Inflammatory macrophage treated with lipopolysaccharide for 1 hour (primary cell): ENCODE measurements around the gene RABEP2.
"Not testable (repeated sequence)": the region's sequence is repeated elsewhere in the genome, so short reads cannot be mapped to it uniquely, and the experiment has no call there.

Experiments used
- DNase-seq, 2 donors: peaks; one replicate each; pipeline ENCODE4 v3.0.0-alpha.2; 2020 to 2022

The RABEP2 gene, protein sequence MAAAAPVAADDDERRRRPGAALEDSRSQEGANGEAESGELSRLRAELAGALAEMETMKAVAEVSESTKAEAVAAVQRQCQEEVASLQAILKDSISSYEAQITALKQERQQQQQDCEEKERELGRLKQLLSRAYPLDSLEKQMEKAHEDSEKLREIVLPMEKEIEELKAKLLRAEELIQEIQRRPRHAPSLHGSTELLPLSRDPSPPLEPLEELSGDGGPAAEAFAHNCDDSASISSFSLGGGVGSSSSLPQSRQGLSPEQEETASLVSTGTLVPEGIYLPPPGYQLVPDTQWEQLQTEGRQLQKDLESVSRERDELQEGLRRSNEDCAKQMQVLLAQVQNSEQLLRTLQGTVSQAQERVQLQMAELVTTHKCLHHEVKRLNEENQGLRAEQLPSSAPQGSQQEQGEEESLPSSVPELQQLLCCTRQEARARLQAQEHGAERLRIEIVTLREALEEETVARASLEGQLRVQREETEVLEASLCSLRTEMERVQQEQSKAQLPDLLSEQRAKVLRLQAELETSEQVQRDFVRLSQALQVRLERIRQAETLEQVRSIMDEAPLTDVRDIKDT

DNA sequence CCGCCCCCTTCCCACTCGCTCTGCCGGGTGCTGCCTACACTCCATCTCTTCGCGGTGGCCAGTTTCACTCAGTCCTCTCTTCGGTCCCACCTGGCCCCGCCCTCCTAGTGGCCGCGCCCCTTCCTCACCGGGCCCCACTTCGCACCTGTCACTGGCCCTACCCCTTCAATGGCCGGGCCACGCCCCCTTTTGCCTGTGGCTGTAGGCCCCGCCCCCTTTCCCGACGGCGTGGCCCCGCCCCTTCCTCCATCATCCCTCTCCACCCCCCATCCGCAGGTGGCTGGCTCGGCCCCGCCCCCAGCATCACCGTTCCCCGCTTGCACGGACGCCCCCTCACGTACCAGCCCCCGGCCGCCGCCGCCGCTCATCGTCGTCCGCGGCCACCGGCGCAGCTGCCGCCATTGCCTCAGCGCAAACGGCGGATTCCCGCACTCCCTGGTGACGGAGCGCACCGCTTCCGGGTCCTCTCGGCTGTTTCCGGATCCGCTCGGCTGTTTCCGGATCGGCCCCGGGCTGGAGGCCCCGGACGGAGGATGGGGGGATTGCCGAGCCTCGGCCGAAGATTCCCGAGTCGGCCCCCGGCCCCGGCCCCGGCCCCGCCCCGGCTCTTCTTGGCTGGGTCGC, at the start of gene RABEP2:
Gene RABEP2, minus strand, starts transcription at position 477 of the 624 bp plus-strand sequence. Its CDS starts 75 bp downstream, at position 402.
- peak; percentile 87 to 98 for DNase-seq

DNA sequence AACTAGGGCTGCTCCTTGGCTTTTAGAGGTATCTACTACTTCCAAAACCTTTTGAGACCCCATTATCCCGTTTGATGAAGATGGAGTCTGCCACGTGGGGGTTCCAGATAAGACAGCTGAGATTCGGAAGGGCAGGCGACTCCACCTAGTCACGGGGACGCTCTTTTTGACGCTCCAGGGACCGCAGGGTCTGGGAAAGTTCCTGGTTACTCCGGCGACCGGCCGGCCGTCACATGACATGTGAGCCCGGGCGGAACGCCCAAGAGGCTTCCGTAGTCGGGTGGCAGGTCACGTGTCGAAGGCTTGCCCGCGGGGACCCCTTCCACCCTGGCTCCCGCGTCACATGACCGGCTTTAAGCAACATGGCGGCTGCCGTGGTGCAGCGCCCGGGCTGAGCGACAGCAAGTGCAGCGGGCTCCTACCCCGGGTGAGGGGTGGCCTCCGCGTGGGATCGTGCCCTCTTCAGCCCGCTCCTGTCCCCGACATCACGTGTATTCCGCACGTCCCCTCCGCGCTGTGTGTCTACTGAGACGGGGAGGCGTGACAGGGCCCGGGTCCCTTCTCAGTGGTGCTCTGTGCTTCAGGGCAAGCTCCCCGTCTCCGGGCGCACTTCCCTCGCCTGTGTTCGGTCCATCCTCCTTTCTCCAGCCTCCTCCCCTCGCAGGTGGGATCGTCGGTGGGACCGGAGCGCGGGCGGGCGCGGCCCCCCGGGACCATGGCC, 49.6 kb upstream of the RABEP2 start, which contains the start of gene SPNS1:
Gene SPNS1, plus strand, starts transcription at position 342 of the 721 bp plus-strand sequence. Its CDS starts 374 bp downstream, at position 716.
- DNase-seq, result peak; percentile 96 to 97

DNA sequence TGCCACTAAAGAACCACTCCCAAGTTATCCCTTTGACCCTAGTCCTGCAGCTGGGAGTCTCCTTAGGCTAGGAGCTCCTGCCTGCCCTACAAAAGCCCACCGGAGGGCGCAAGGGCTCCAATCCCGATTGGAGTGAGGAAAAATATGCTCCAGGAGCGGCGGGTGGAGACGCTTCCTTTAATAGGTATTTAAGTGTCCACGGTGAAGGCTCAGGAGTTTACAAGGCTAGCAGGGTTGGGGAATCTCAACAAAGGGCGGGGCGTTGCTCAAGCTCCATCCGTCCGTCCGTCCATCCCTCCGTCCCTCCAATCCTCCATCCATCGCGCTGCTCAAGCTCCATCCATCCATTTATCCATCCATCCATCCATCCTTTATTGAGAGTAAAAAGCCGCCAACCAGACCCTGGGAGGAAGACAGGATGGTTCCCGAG, 49.0 kb upstream of the RABEP2 start:
- peak in 1 of 2 donors; percentile 31 for DNase-seq

DNA sequence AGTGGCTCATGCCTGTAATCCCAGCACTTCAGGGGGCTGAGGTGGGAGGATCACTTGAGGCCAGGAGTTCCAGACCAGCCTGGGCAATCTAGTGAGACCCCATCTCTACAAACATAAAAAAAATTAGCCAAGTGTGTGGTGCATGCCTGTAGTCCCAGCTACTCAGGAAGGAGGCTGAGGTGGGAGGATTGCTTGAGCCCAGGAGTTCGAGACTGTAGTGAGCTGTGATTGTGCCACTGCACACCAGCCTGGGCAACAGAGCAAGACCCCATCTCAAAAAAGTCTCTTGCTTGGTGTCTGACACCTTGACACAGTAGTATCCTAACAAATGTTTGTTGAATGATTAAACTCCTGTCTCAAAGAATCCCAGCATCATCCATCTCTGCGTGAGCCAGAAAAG, 44.7 kb upstream of the RABEP2 start:
- not testable (repeated sequence) for DNase-seq

DNA sequence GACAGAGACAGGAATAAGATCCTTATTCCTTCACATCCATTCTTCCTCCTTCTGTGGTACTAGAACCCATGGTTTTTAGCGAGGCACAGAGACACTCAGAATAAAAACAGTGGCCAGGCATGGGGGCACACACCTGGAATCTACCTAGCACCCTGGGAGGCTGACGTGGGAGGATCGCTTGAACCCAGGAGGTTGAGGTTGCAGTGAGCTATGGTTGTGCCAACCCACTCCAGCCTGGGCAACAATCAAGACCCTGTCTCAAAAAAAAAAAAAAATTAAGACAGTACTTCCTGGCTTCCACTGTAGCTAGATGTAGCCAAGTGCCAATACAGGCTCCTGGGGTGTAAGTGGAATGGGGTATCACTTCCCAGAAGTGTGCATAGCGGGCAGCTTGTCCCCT, 42.1 kb upstream of the RABEP2 start:
- no peak for DNase-seq

DNA sequence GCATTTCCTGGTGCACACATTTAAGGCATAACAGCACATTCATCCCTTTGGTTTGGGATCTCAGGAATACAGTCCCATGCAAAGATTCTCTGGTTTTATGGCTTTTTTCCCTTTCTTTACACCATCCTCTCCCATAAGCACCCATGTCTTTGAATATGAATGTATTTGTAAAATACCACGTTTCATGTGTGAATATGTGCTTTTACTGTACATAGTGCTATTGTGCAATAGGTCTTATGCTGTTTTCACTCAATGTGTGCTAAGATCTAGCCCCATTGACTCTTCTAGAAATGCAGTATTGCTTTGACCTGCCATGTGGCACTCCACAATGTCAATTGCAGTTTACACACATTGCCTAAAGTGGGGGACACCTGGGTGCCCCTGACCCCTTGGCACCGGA, 39.5 kb upstream of the RABEP2 start:
- DNase-seq, result no peak

DNA sequence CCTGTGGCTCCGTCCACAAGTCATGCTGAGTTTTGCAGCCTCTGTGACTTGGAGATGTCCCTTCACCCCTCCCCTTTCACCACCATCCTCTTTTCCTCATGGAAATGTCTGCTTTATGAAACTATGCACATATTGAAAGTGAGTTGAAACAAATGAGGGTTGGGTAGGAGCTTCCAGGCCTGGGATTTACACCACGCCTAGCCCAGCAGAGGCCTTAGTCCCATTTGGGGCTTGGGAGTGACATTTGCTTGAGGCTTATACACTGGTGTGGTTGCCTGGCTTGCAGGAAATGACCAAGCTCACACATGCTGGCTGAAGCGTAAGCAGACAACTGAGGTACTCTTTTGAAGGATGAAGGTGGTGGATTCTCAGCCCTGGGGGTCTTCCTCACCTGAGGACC, 39.0 kb upstream of the RABEP2 start:
- DNase-seq, result no peak

DNA sequence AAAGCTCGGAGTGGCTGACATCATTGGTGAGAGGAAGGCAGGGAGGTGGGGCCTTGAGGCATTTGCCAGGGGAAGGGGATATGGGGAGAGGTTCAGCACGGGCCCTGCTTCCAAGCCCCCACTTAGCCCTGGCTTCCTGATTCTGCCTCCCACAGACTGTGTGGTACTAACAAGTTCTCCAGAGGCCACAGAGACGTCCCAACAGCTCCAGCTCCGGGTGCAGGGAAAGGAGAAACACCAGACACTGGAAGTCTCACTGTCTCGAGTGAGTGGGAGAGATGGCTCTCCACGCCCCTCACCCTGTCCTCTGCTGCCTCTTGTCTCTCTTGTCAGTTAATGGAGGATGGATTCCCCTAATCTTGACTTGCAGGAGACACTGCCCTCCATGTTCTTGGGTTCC, 33.8 kb upstream of the RABEP2 start:
- peak in 1 of 2 donors; percentile 64 for DNase-seq

DNA sequence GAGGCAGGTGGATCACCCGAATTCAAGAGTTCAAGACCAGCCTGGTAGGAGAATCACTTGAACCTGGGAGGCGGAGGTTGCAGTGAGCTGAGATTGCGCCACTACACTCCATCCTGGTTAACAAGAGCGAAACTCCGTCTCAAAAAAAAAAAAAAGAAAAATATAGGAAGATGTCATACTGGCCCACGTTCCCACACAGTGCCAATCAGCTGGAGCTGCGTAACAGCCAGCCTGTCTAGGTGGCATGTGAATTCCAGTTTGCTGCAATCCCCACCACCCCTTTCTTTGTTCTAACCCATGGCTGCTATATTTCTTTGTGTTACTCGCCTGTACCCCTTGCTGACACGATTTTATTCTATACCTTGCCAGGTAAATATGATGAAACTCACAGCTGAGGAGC, 33.2 kb upstream of the RABEP2 start:
- peak; percentile 30 to 81 for DNase-seq

DNA sequence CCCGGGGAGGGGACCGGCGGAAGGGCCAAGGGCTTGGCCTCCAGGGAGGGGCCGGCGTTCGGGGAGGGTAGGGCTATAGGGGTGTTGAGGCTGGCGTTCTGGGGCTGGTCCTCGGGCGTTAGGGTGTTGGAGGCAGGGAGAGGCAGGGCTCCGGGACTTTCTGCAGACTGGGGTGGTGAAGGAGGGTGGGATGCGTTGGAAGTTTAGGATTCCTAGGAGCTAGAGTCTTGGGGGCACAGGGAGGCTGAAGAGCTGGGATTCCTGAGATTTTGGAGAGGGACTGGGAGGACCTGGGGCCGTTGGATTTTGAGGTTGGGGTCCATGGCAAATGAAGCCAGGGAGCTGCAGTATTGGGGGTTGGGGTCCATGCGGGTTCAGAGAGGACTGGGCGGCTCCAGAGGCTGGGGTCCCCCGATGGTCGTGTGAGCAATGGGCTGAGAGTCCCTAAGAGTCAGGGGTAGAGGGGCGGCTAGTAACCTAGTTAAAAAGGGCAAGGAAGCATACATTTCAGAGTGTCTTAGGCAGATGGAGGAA, 26.4 kb upstream of the RABEP2 start:
- no peak for DNase-seq

DNA sequence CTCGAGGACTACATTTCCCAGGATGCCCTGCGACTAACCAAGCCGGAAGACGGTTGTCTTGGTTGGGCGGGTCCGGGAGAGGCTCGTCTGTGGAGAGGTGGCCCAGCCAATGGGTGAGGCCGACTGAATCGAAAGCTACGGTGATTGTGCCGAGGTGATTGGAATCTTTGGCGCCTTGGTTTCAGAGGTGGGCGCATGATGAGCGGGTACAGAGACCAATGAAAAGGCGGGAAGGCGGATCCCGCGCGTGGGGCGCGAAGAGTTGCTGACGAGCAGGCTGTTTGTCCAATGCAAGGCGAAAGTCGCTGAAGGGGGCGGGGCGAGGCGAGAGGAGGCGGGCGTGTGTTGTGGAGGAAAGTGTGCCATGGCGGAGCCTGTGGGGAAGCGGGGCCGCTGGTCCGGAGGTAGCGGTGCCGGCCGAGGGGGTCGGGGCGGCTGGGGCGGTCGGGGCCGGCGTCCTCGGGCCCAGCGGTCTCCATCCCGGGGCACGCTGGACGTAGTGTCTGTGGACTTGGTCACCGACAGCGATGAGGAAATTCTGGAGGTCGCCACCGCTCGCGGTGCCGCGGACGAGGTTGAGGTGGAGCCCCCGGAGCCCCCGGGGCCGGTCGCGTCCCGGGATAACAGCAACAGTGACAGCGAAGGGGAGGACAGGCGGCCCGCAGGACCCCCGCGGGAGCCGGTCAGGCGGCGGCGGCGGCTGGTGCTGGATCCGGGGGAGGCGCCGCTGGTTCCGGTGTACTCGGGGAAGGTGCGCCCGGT, 25.8 kb upstream of the RABEP2 start, which contains the start of gene NFATC2IP:
Gene NFATC2IP, plus strand, starts transcription at position 290 of the 762 bp plus-strand sequence. Its CDS starts 75 bp downstream, at position 365.
- peak; percentile 100 for DNase-seq

DNA sequence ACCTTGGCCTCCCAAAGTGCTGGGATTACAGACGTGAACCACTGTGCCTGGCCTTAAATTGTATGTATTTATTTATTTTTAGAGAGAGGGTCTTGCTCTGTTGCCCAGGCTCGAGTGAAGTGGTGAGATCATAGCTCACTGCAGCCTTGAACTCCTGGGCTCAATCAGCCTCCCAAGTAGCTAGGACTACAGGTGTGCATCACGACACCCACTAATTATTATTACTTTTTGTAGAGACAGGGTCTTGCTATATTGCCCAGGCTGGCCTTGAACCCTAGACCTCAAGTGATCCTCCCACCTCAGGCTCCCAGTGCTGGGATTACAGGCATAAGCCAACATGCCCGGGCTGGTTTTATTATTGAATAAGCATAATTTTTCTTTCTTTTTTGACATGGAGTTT, 21.6 kb upstream of the RABEP2 start:
- no peak for DNase-seq

DNA sequence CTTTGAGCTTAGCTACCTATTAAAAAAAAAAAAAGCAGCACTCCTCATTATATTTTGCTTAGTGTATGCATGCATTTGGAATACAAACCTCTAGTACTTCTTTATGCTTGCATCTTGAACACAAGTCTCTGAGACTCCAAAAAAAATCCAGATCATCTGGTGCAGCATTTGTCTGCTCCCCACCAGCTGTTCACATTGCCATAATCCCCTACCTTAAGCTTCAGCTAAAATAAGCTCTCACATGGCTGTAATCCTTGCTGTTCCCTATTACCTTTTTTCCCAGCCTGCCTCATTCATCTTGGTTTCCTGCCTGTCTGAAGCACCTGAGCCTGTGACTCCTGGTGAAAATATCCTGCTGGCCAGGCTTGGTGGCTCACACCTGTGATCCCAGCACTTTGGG, 18.2 kb upstream of the RABEP2 start:
- DNase-seq, result no peak

DNA sequence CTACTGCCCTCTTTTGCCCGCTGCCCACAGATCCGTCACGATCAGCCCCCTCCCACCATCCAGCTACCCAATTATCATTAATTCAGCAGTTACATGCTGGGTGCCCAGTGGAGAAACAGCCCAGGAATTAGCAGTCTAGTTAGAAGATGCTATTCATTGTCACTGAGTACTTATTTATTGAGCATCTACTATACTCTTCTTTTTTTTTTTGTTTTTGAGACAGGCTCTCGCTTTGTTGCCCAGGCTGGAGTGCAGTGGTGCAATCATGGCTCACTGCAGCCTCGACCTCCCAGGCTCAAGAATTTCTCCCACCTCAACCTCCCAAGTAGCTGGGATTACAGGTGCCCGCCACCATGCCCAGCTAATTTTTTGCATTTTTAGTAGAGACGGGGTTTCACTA, 14.8 kb upstream of the RABEP2 start:
- DNase-seq, result not testable (repeated sequence)

DNA sequence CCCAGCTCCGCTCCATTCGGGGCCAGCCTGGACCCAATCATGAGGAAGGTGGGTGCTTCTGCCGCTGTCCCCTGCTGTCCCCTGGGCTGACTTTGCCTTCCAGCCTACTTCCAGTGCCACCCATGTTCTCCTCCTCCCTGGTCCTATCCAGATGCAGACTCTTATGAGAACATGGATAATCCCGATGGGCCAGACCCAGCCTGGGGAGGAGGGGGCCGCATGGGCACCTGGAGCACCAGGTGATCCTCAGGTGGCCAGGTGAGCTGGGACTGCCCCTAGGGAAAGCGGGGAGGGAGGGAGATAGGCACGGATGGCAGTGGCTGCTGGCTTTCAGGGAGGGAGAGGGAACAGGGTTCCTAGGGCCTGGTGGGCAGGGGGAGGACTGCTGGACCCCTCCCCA, 13.7 kb upstream of the RABEP2 start:
- no peak for DNase-seq

DNA sequence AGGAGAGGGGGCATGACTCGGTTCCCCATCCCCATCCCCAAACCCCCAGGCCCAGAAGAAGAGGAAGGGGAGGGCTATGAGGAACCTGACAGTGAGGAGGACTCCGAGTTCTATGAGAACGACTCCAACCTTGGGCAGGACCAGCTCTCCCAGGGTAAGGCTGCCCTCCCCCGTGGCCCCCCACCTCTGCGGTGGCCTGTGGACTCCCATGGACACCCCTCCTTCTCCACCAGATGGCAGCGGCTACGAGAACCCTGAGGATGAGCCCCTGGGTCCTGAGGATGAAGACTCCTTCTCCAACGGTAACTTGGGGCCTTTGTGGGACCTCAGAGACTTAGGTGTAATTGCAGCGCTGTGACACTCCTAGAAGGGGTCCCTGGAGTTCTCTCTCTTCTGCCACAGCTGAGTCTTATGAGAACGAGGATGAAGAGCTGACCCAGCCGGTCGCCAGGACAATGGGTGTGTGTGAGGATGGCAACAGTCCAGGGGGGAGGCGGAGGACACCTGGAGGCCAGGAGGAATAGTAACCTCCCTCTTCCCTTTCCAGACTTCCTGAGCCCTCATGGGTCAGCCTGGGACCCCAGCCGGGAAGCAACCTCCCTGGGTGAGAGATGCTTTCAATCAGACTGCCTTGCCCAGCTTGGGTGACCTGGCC, 12.3 kb upstream of the RABEP2 start:
- no peak for DNase-seq

DNA sequence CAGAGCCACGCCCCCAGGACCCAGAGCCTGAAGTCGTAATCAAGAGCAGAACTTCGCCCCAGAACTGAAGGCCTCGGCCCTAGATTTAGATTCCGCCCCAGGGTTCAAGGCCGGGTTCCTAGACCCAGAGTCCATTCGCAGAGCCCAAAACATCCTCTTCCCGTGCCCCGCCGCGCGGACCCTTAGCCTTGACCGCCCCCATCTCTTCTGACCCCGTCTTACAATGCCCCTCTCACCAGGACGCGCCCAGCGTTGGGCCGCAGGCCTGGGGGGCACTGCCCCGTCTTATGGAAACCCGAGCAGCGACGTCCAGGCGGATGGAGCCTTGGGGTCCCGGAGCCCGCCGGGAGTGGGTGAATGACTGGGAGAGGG, 11.7 kb upstream of the RABEP2 start:
- no peak for DNase-seq

DNA sequence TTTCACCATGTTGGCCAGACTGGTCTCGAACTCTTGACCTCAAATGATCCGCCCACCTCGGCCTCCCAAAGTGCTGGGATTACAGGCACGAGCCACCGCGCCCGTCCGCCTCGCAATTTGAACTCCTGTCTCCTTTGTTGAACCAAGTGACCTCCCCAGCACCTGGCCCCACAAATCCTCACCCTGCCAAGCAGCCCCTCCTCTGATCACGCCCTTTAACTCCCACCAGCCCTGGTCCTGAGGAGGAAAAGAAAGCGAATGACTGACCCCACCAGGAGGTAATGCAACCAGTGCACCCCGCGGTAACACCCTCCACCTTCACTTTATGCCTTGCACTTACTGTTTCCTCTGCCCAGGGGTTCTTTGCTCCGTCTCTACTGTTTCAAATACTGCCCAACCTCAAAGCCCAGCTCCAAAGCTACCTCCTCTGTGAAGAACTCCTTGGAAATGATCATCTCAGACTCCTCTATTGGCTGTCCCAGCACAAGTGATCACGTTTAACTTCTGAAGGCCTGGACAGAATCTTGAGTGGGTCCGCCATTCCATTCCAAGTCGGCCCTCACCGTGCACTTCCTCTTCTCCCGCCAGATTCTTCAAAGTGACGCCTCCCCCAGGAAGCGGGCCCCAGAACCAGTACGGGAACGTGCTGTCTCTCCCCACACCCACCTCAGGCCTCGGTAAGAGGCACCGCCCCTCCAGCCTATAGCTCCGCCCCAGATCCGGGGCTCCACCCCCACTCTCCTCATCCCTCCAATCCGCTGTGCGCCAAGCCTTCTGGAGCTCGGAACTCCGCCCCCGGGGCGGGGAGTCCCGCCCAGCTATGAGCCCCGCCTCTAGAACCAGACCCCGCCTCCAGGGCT, 11.1 kb upstream of the RABEP2 start:
- DNase-seq, result peak; percentile 95 to 99

DNA sequence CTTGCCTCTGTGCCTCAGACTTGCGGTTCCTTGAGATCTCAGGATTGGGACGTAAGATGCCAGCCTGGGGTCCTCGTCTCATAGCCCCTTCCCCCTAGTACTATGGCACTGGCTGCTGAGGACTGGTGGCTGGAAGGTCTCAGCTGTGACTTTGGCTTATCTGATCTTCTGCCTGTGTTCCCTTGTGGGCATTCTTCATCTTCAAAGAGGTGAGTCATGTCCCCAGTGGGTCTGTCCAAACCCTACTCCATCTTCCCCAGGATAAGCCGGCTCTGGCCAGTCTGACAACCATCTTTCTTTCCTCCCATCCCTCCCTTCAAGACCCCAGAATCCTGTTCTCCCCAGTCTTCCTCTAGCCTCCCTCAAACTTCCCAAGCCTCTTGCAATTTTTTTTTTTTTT, 10.3 kb upstream of the RABEP2 start:
- DNase-seq, result no peak

DNA sequence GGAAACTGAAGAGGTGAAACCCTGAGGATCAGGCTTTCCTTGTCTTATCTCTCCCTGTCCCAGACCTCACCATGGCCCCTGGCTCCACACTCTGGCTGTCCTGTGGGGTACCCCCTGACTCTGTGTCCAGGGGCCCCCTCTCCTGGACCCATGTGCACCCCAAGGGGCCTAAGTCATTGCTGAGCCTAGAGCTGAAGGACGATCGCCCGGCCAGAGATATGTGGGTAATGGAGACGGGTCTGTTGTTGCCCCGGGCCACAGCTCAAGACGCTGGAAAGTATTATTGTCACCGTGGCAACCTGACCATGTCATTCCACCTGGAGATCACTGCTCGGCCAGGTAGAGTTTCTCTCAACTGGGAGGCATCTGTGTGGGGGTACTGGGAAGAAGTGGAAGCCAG, 8.1 kb upstream of the RABEP2 start:
- DNase-seq, result no peak
